ENCODE results near the gene GRAMD4.
A peak's percentile ranks its signal among the peaks of the same experiment; 100 is the strongest.

Gene GRAMD4

GRCh38 chr22:46619830-46620501 lies at the start of gene GRAMD4:
Gene GRAMD4, plus strand, starts transcription at chr22:46620386. Its CDS starts 6,414 bp downstream, at chr22:46626800.
- Mint-ChIP-seq H3K9me3 (no peaks in the 10 kb centered on the region), H3K4me1 (no peaks in the 10 kb centered on the region), H3K27me3 (no peaks in the 10 kb centered on the region), H3K27ac (no peak within 1 kb of the TSS), H3K36me3 (no peaks in the 10 kb centered on the region), H3K4me3 (no peak within 1 kb of the TSS)

GRCh38 chr22:46571642-46572250 lies 48.4 kb upstream of the GRAMD4 start:
- Mint-ChIP-seq H3K4me3 (no peak overlapping the region), H3K36me3 (no peaks in the 10 kb centered on the region), H3K27ac (no peak overlapping the region), H3K9me3 (peaks cover 4% of the 10 kb centered on the region), H3K4me1 (peaks cover 14% of the 10 kb centered on the region), H3K27me3 (no peaks in the 10 kb centered on the region)

GRCh38 chr22:46572911-46573780 lies 47.0 kb upstream of the GRAMD4 start:
- no peak overlapping the region for H3K27ac Mint-ChIP-seq
- H3K4me1 Mint-ChIP-seq, result peaks cover 17% of the 10 kb centered on the region
- no peak overlapping the region for H3K4me3 Mint-ChIP-seq

GRCh38 chr22:46573781-46574437 lies 46.3 kb upstream of the GRAMD4 start:
- H3K27ac Mint-ChIP-seq, result no peak overlapping the region
- no peak overlapping the region for H3K4me3 Mint-ChIP-seq
- H3K4me1 Mint-ChIP-seq, result peaks cover 22% of the 10 kb centered on the region
- no peaks in the 10 kb centered on the region for H3K36me3 Mint-ChIP-seq
- H3K27me3 Mint-ChIP-seq, result no peaks in the 10 kb centered on the region
- peaks cover 4% of the 10 kb centered on the region for H3K9me3 Mint-ChIP-seq

More at GRCh38 chr22:46572911-46573780, 47.0 kb upstream of the GRAMD4 start:
- H3K27me3 Mint-ChIP-seq, result no peaks in the 10 kb centered on the region
- H3K9me3 Mint-ChIP-seq, result peaks cover 4% of the 10 kb centered on the region
- no peaks in the 10 kb centered on the region for H3K36me3 Mint-ChIP-seq

- Mint-ChIP-seq H3K4me3 (no peak overlapping the region), H3K27ac (no peak overlapping the region)
Measured at GRCh38 chr22:46574438-46574992, 45.7 kb upstream of the GRAMD4 start.

GRCh38 chr22:46574993-46575910 lies 44.9 kb upstream of the GRAMD4 start:
- Mint-ChIP-seq H3K4me1 (peaks cover 33% of the 10 kb centered on the region), H3K4me3 (peak overlapping the region; percentile 83), H3K36me3 (no peaks in the 10 kb centered on the region), H3K27me3 (no peaks in the 10 kb centered on the region), H3K27ac (peak overlapping the region; percentile 63), H3K9me3 (peaks cover 4% of the 10 kb centered on the region)

More at GRCh38 chr22:46574438-46574992, 45.7 kb upstream of the GRAMD4 start:
- no peaks in the 10 kb centered on the region for H3K27me3 Mint-ChIP-seq
- peaks cover 4% of the 10 kb centered on the region for H3K9me3 Mint-ChIP-seq
- H3K4me1 Mint-ChIP-seq, result peaks cover 28% of the 10 kb centered on the region
- no peaks in the 10 kb centered on the region for H3K36me3 Mint-ChIP-seq

- peak overlapping the region; percentile 88 for H3K27ac Mint-ChIP-seq
- peak overlapping the region; percentile 83 for H3K4me3 Mint-ChIP-seq
- no peaks in the 10 kb centered on the region for H3K36me3 Mint-ChIP-seq
- H3K27me3 Mint-ChIP-seq, result no peaks in the 10 kb centered on the region
- H3K4me1 Mint-ChIP-seq, result peaks cover 33% of the 10 kb centered on the region
- H3K9me3 Mint-ChIP-seq, result peaks cover 4% of the 10 kb centered on the region
Measured at GRCh38 chr22:46575911-46576555, 44.2 kb upstream of the GRAMD4 start.

GRCh38 chr22:46576556-46577367 lies 43.4 kb upstream of the GRAMD4 start:
- no peaks in the 10 kb centered on the region for H3K9me3 Mint-ChIP-seq
- H3K4me1 Mint-ChIP-seq, result peaks cover 38% of the 10 kb centered on the region
- peak overlapping the region; percentile 83 for H3K4me3 Mint-ChIP-seq
- no peaks in the 10 kb centered on the region for H3K27me3 Mint-ChIP-seq
- no peaks in the 10 kb centered on the region for H3K36me3 Mint-ChIP-seq
- no peak overlapping the region for H3K27ac Mint-ChIP-seq

GRCh38 chr22:46577368-46578249 lies 42.6 kb upstream of the GRAMD4 start:
- H3K9me3 Mint-ChIP-seq, result no peaks in the 10 kb centered on the region
- H3K4me3 Mint-ChIP-seq, result peak overlapping the region; percentile 91
- H3K4me1 Mint-ChIP-seq, result peaks cover 38% of the 10 kb centered on the region
- H3K27me3 Mint-ChIP-seq, result no peaks in the 10 kb centered on the region
- H3K36me3 Mint-ChIP-seq, result no peaks in the 10 kb centered on the region
- H3K27ac Mint-ChIP-seq, result peak overlapping the region; percentile 96

- no peaks in the 10 kb centered on the region for H3K36me3 Mint-ChIP-seq
- H3K27ac Mint-ChIP-seq, result no peak overlapping the region
- H3K27me3 Mint-ChIP-seq, result no peaks in the 10 kb centered on the region
- no peaks in the 10 kb centered on the region for H3K9me3 Mint-ChIP-seq
- peak overlapping the region; percentile 91 for H3K4me3 Mint-ChIP-seq
- peaks cover 38% of the 10 kb centered on the region for H3K4me1 Mint-ChIP-seq
Measured at GRCh38 chr22:46578251-46578823, 41.8 kb upstream of the GRAMD4 start.

GRCh38 chr22:46578824-46579561 lies 41.2 kb upstream of the GRAMD4 start:
- Mint-ChIP-seq H3K27ac (no peak overlapping the region), H3K9me3 (no peaks in the 10 kb centered on the region), H3K36me3 (no peaks in the 10 kb centered on the region), H3K4me3 (peak overlapping the region; percentile 91), H3K4me1 (peaks cover 38% of the 10 kb centered on the region), H3K27me3 (no peaks in the 10 kb centered on the region)

Data from activated naive CD4-positive, alpha-beta T cell treated with anti-CD3 and anti-CD28 coated beads, Interleukin-2, amount 50 U/mL, for 24 hours (primary cell).